Lung (tissue), 12 donors: ENCODE results near the gene SPEM1. TPM values are rescaled to one million over a fixed set of nuclear protein-coding genes. Genes with fewer than 3 reads are reported as not detected.

Experiments
- ATAC-seq: fragments of 200-7000 bp; cut with Tn5 transposase; one replicate; pipeline ENCODE4 v1.9.1; 2020; ENCODE audit warnings: moderate number of reproducible peaks; ENCODE audit not compliant: insufficient read depth, low FRiP score
- DNase-seq, 3 donors: peaks; one replicate each; pipeline ENCODE4 v3.0.0-alpha.2; 2013 to 2017
- H3K27ac ChIP-seq, 2 donors: one replicate each; pipeline ENCODE4 v1.5.1; 2013; ENCODE audit warnings: mild to moderate bottlenecking in 2 of 2, moderate library complexity in 2 of 2, control low read depth in 1 of 2, inconsistent platforms in 1 of 2, low read depth in 1 of 2, low read length in 1 of 2
- H3K27me3 ChIP-seq, 3 donors: one replicate each; pipeline ENCODE4 v1.5.1; 2013; ENCODE audit warnings: low read length in 2 of 3; ENCODE audit not compliant: control insufficient read depth in 3 of 3, insufficient read depth in 3 of 3
- H3K36me3 ChIP-seq, 4 donors: one replicate each; pipeline ENCODE4 v1.5.1; 2013; ENCODE audit warnings: low read length in 4 of 4, mild to moderate bottlenecking in 1 of 4, moderate library complexity in 1 of 4; ENCODE audit not compliant: control insufficient read depth in 4 of 4, insufficient read depth in 4 of 4
- H3K4me1 ChIP-seq, 5 donors: one replicate each; pipeline ENCODE4 v1.5.1; 2013; ENCODE audit warnings: low read length in 5 of 5, mild to moderate bottlenecking in 2 of 5, moderate library complexity in 1 of 5; ENCODE audit not compliant: control insufficient read depth in 5 of 5, insufficient read depth in 5 of 5
- H3K4me3 ChIP-seq: one replicate; pipeline ENCODE4 v1.5.1; 2013; ENCODE audit warnings: mild to moderate bottlenecking, control low read depth, moderate library complexity
- H3K9ac ChIP-seq, 2 donors: one replicate each; pipeline ENCODE4 v1.5.1; 2013; ENCODE audit warnings: low read length in 2 of 2, control low read depth in 1 of 2; ENCODE audit not compliant: insufficient read depth in 1 of 2
- H3K9me3 ChIP-seq, 4 donors: one replicate each; pipeline ENCODE4 v1.5.1; 2013; ENCODE audit warnings: low read length in 3 of 4, mild to moderate bottlenecking in 1 of 4, moderate library complexity in 1 of 4; ENCODE audit not compliant: control insufficient read depth in 4 of 4, insufficient read depth in 3 of 4
- CTCF ChIP-seq: IDR thresholded peaks from 2 replicates; pipeline ENCODE4 v1.5.1; 2012; ENCODE audit warnings: mild to moderate bottlenecking; ENCODE audit errors: control extremely low read depth, extremely low read depth
- WGBS, 2 donors: extraction: QIAGEN DNeasy Blood & Tissue Kit; methylation state at CpG; one replicate each; pipeline ENCODE4 v1.1.7; 2013; 5-methylcytosine and 5-hydroxymethylcytosine counted together
- polyA plus RNA-seq, 2 donors: library from polyadenylated mRNA; stranded (reverse); fragments of 200-250 nt; gene quantifications; one replicate each; pipeline ENCODE4 v1.2.1, GENCODE V29; 2013
- total RNA-seq, 2 donors: library from RNA; depleted of rRNA in 1 of 2; stranded (reverse); fragments of >200 nt in 1 of 2; gene quantifications; one replicate each; pipeline ENCODE4 v1.2.1, GENCODE V29; 2014 to 2021
- donor health status: control.
- donor health status: control.
- donor health status: Bipolar disorder and iron deficiency.
- donor health status: healthy.
- donor health status: DM: yes; HTN: yes; CAD: no.

SPEM1 gene
- total and polyA plus RNA-seq, 4 donors, result not detected

GRCh38 chr17:7408863-7409262 lies 11.3 kb upstream of the SPEM1 start:
- ATAC-seq (no peak), DNase-seq (no peak)
- Histone ChIP-seq H3K27me3 (no peaks in the 10 kb centered on the region), H3K4me3 (no peak overlapping the region), H3K9me3 (no peaks in the 10 kb centered on the region), H3K4me1 (peaks cover 0 to 5% (median 0%) of the 10 kb centered on the region in 5 donors), H3K9ac (no peak overlapping the region), H3K36me3 (peaks cover 0 to 4% (median 2%) of the 10 kb centered on the region in 4 donors), H3K27ac (no peak overlapping the region)
- 78 to 91% methylated on average over 6 of the region's 6 CpGs for WGBS, 2 donors
- no peak for TF ChIP-seq CTCF

GRCh38 chr17:7409716-7410115 lies 10.4 kb upstream of the SPEM1 start:
- TF ChIP-seq CTCF, result no peak
- peaks cover 0 to 4% (median 2%) of the 10 kb centered on the region in 4 donors for H3K36me3 ChIP-seq
- DNase-seq, result no peak
- H3K27me3 ChIP-seq, result no peaks in the 10 kb centered on the region
- 92 to 94% methylated on average over 6 of the region's 6 CpGs for WGBS, 2 donors
- no peak overlapping the region for H3K27ac ChIP-seq
- no peak overlapping the region for H3K9ac ChIP-seq
- ATAC-seq, result no peak
- no peaks in the 10 kb centered on the region for H3K9me3 ChIP-seq
- no peak overlapping the region for H3K4me3 ChIP-seq
- H3K4me1 ChIP-seq, result peaks cover 0 to 5% (median 0%) of the 10 kb centered on the region in 5 donors

- peaks cover 0 to under 1% (median 0%) of the 10 kb centered on the region in 5 donors for H3K4me1 ChIP-seq
- DNase-seq, result no peak
- no peak for ATAC-seq
- no peak for TF ChIP-seq CTCF
- H3K27me3 ChIP-seq, result no peaks in the 10 kb centered on the region
- no peaks in the 10 kb centered on the region for H3K9me3 ChIP-seq
- H3K4me3 ChIP-seq, result no peak overlapping the region
- no peak overlapping the region for H3K27ac ChIP-seq
- no peak overlapping the region for H3K9ac ChIP-seq
- WGBS, 2 donors, result 90 to 93% methylated on average over 25 of the region's 25 CpGs
- H3K36me3 ChIP-seq, result peaks cover 0 to 13% (median 4%) of the 10 kb centered on the region in 4 donors
Measured at GRCh38 chr17:7410634-7411426, 9.3 kb upstream of the SPEM1 start.

GRCh38 chr17:7411427-7411750 lies 8.7 kb upstream of the SPEM1 start:
- TF ChIP-seq CTCF, result no peak
- DNase-seq (no peak), ATAC-seq (no peak)
- Histone ChIP-seq H3K27ac (no peak overlapping the region), H3K9me3 (no peaks in the 10 kb centered on the region), H3K27me3 (no peaks in the 10 kb centered on the region), H3K4me1 (no peaks in the 10 kb centered on the region), H3K36me3 (peaks cover 0 to 13% (median 4%) of the 10 kb centered on the region in 4 donors), H3K4me3 (no peak overlapping the region), H3K9ac (no peak overlapping the region)
- WGBS, 2 donors, result 90 to 95% methylated on average over 8 of the region's 8 CpGs
